ENCODE results near the gene LCE1F. TPM values are rescaled to one million over a fixed set of nuclear protein-coding genes. Genes with fewer than 3 reads are reported as not detected.
A peak's percentile ranks its signal among the peaks of the same experiment; 100 is the strongest.

LCE1F gene
- polyA plus RNA-seq, 1 of the 3 experiments (the other 2 are of a cell fraction), result not detected

- POLR2A ChIA-PET, result no interaction called here
- no peak overlapping the region for H3K9ac ChIP-seq
- H3K9me3 ChIP-seq, result no peaks in the 10 kb centered on the region
- WGBS (ENCODE audit: low lambda C conversion rate), result 0% methylated on average over 3 of the region's 11 CpGs
- no peaks in the 10 kb centered on the region for H3K9me2 ChIP-seq
- no peak overlapping the region for H3K4me3 ChIP-seq (ENCODE audit: low read depth in 2 of 2, low read length in 1 of 2)
- H3K79me2 ChIP-seq (ENCODE audit: insufficient read depth), result no peaks in the 10 kb centered on the region
- H3K4me1 ChIP-seq (ENCODE audit: control insufficient read depth in 1 of 2, insufficient read depth in 2 of 2, low read depth in 1 of 2, low read length in 1 of 2), result no peaks in the 10 kb centered on the region
- H3K27ac ChIP-seq (ENCODE audit: low read depth in 2 of 2, low read length in 1 of 2), result no peak overlapping the region
- no peak for TF ChIP-seq ELF1 (IDR thresholded peaks at IDR 0.05)
- no peak for TF ChIP-seq CTCF (IDR thresholded peaks at IDR 0.05)
- TF ChIP-seq SIN3A (IDR thresholded peaks at IDR 0.05; ENCODE audit: borderline replicate concordance, low read depth, low read length), result no peak
- no peaks in the 10 kb centered on the region for H4K20me1 ChIP-seq (ENCODE audit: insufficient read depth)
- no peaks in the 10 kb centered on the region for H3K36me3 ChIP-seq (replicated peaks in 1 of 2; ENCODE audit: control insufficient read depth in 1 of 2, insufficient read depth in 2 of 2, low read length in 1 of 2)
- CTCF ChIA-PET, result interaction anchor here (1.1 to 1.5 kb wide), 2 partner anchors 9 to 93 kb away, joined by 3 read pairs; no protein-coding TSS in a partner anchor
- H3F3A ChIP-seq (replicated peaks; ENCODE audit: insufficient read depth), result no peaks in the 10 kb centered on the region
- H3K27me3 ChIP-seq (ENCODE audit: insufficient read depth), result peaks cover 10% of the 10 kb centered on the region; the same call in 1 of the 2 replicates
- H3K4me2 ChIP-seq, result no peak overlapping the region
- no peak overlapping the region for H2AFZ ChIP-seq (ENCODE audit: low read depth)
- no peak for DNase-seq
These were observed 1.4 kb downstream of the LCE1F start for GRCh38 chr1:152776361-152776760.

- peak; percentile 35 for DNase-seq
- CTCF ChIA-PET, result interaction anchor here (0.8 to 1.6 kb wide), 5 partner anchors 9 to 91 kb away, joined by 3 to 10 read pairs (median 3); partner anchors contain the start of gene LCE1E
- POLR2A ChIA-PET, result no interaction called here
These were observed 2.7 kb downstream of the LCE1F start for GRCh38 chr1:152777510-152778137.

More at GRCh38 chr1:152777510-152778137, 2.7 kb downstream of the LCE1F start:
- Histone ChIP-seq H3K4me1 (ENCODE audit: control insufficient read depth in 1 of 2, insufficient read depth in 2 of 2, low read depth in 1 of 2, low read length in 1 of 2) (no peaks in the 10 kb centered on the region), H3F3A (replicated peaks; ENCODE audit: insufficient read depth) (no peaks in the 10 kb centered on the region), H4K20me1 (ENCODE audit: insufficient read depth) (no peaks in the 10 kb centered on the region), H3K79me2 (ENCODE audit: insufficient read depth) (no peaks in the 10 kb centered on the region), H3K9ac (no peak overlapping the region), H3K4me2 (no peak overlapping the region), H3K9me3 (no peaks in the 10 kb centered on the region), H3K9me2 (no peaks in the 10 kb centered on the region), H3K27ac (ENCODE audit: low read depth in 2 of 2, low read length in 1 of 2) (no peak overlapping the region), H2AFZ (ENCODE audit: low read depth) (no peak overlapping the region), H3K36me3 (replicated peaks in 1 of 2; ENCODE audit: control insufficient read depth in 1 of 2, insufficient read depth in 2 of 2, low read length in 1 of 2) (no peaks in the 10 kb centered on the region), H3K27me3 (ENCODE audit: insufficient read depth) (peaks cover 10% of the 10 kb centered on the region; the same call in 1 of the 2 replicates), H3K4me3 (ENCODE audit: low read depth in 2 of 2, low read length in 1 of 2) (no peak overlapping the region; a peak in 1 of 4 replicates)
- 4% methylated on average over 4 of the region's 4 CpGs for WGBS (ENCODE audit: low lambda C conversion rate)
- TF ChIP-seq RCOR1 (IDR thresholded peaks at IDR 0.05; ENCODE audit: low read length) (no peak), CTCF (IDR thresholded peaks at IDR 0.05) (peak; percentile 36), RAD21 (IDR thresholded peaks at IDR 0.05; ENCODE audit: low read length) (no peak)
